Calu3 (cell line): ENCODE measurements around the gene SPNS2. TPM values are rescaled to one million over a fixed set of nuclear protein-coding genes. Genes with fewer than 3 reads are reported as not detected.

ENCODE experiments used
- BruUV-seq: library from RNA; stranded (reverse); fragments of 400-500 nt; replicated peaks from 2 replicates; lab custom pipeline; 2021; lab: Mats Ljungman, UMichigan
- CTCF ChIA-PET: fragments of 300-600 bp; sonication (Branson Sonifier 250); formaldehyde crosslinking; loops from one replicate; lab custom pipeline; 2022; ENCODE audit warnings: antibody characterized with exemption; lab: Charles Lee
- DNase-seq: peaks from one replicate; pipeline ENCODE4 v3.0.0; 2022
- H3K27ac Mint-ChIP-seq: one replicate; pipeline ENCODE4 v1.8.0; 2022; ENCODE audit warnings: mixed read lengths; ENCODE audit not compliant: unreplicated experiment
- H3K27me3 Mint-ChIP-seq: one replicate; pipeline ENCODE4 v1.8.0; 2022; ENCODE audit warnings: mixed read lengths; ENCODE audit not compliant: unreplicated experiment
- H3K36me3 Mint-ChIP-seq: one replicate; pipeline ENCODE4 v1.8.0; 2022; ENCODE audit warnings: mild to moderate bottlenecking, moderate library complexity, mixed read lengths; ENCODE audit not compliant: insufficient read depth, unreplicated experiment
- H3K4me1 Mint-ChIP-seq: one replicate; pipeline ENCODE4 v1.8.0; 2022; ENCODE audit warnings: mild to moderate bottlenecking, low read depth, mixed read lengths; ENCODE audit not compliant: unreplicated experiment
- H3K4me3 Mint-ChIP-seq: one replicate; pipeline ENCODE4 v1.8.0; 2022; ENCODE audit warnings: mild to moderate bottlenecking, low read depth, moderate library complexity, mixed read lengths; ENCODE audit not compliant: unreplicated experiment
- H3K9me3 Mint-ChIP-seq: one replicate; pipeline ENCODE4 v1.8.0; 2022; ENCODE audit warnings: low read depth, mixed read lengths; ENCODE audit not compliant: unreplicated experiment
- intact Hi-C: fragments of 100-400 bp; cut with micrococcal nuclease; formaldehyde crosslinking; loops from one replicate; pipeline ENCODE4 v1.10.0; 2022; ENCODE audit not compliant: unreplicated experiment
- total RNA-seq: library from RNA; stranded (reverse); gene quantifications from 2 replicates; pipeline ENCODE4 v1.2.3, GENCODE V29; 2022
- TF ChIP-seq, protein P1 (sequence below): fragments of 200-600 bp; IDR thresholded peaks from one replicate; pipeline ENCODE4 v1.8.0; 2022; ENCODE audit warnings: antibody characterized with exemption; ENCODE audit not compliant: unreplicated experiment

The SPNS2 gene
- total RNA-seq, 1 experiment from 2014 or later: 63.4 TPM

DNA sequence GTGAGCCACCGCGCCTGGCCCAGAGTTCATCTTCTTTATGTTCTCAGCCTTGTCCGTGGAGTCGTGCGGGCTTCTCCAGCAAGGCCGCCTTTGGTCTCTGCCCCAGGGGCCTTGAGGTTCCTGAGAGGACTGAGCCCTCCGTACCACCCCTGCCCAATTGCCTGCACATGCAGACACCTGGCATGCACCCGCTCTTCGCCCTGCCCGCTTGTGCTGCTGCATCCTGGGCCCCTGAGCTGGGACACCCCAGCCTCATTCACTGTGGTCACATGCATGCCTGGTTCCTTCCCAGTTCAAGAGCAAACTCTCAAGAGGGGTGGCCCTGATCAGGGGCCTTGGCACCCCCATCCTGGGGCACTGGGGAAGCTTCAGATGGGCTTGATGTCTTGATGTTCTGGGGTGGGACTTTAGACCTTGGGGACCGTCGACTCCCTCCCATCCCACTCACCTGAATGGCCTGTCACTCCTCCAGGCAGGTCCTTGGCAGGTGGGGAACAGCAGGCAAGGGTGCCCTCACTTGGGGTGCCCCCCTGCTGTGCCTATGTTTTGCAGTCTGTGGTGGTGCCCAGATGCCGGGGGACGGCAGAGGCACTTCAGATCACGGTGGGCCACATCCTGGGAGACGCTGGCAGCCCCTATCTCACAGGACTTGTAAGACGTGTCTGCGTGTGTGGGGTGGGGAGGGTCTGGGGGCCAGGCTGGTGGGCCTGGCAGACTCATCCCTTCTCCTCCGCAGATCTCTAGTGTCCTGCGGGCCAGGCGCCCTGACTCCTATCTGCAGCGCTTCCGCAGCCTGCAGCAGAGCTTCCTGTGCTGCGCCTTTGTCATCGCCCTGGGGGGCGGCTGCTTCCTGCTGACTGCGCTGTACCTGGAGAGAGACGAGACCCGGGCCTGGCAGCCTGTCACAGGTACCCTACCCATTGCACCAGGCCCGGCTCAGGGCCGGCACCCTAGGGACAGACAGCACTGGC lies 12.7 kb upstream of the SPNS2 start:
- BruUV-seq: no TSS peak
- Mint-ChIP-seq H3K9me3 (no peaks in the 10 kb centered on the region), H3K4me1 (peaks cover 41% of the 10 kb centered on the region), H3K27me3 (no peaks in the 10 kb centered on the region), H3K36me3 (peaks cover 36% of the 10 kb centered on the region), H3K4me3 (no peak overlapping the region), H3K27ac (no peak overlapping the region)
- CTCF ChIA-PET: no interaction called here
- TF ChIP-seq, protein P1, sequence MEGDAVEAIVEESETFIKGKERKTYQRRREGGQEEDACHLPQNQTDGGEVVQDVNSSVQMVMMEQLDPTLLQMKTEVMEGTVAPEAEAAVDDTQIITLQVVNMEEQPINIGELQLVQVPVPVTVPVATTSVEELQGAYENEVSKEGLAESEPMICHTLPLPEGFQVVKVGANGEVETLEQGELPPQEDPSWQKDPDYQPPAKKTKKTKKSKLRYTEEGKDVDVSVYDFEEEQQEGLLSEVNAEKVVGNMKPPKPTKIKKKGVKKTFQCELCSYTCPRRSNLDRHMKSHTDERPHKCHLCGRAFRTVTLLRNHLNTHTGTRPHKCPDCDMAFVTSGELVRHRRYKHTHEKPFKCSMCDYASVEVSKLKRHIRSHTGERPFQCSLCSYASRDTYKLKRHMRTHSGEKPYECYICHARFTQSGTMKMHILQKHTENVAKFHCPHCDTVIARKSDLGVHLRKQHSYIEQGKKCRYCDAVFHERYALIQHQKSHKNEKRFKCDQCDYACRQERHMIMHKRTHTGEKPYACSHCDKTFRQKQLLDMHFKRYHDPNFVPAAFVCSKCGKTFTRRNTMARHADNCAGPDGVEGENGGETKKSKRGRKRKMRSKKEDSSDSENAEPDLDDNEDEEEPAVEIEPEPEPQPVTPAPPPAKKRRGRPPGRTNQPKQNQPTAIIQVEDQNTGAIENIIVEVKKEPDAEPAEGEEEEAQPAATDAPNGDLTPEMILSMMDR: no peak
- intact Hi-C loops: no loop called here
- DNase-seq: no peak

DNA sequence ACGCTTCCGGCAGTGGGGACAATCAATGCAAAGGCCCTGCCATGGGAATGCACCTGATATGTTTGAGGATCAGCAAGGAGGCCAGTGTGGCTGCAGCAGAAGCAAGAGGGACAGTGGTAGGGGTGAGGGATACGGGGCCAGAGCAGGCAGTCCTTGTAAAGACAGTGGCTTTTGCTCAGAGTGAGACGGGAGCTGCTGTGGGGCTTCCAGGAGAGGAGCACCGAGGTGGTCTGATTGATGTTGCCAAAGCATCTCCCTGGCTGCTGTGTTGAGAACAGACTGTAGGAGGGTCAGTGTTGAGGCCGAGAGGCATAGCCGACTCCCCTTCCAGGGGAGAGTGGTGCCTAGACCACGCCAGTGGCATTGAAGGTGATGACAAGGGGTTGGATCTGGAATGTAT lies 11.4 kb upstream of the SPNS2 start:
- no peak overlapping the region for H3K27ac Mint-ChIP-seq
- no peaks in the 10 kb centered on the region for H3K27me3 Mint-ChIP-seq
- no peaks in the 10 kb centered on the region for H3K9me3 Mint-ChIP-seq
- CTCF ChIA-PET: no interaction called here
- no peak for DNase-seq
- no TSS peak for BruUV-seq
- TF ChIP-seq, protein P1: no peak
- H3K4me3 Mint-ChIP-seq: no peak overlapping the region
- peaks cover 39% of the 10 kb centered on the region for H3K4me1 Mint-ChIP-seq
- peaks cover 34% of the 10 kb centered on the region for H3K36me3 Mint-ChIP-seq
- intact Hi-C loops: no loop called here

DNA sequence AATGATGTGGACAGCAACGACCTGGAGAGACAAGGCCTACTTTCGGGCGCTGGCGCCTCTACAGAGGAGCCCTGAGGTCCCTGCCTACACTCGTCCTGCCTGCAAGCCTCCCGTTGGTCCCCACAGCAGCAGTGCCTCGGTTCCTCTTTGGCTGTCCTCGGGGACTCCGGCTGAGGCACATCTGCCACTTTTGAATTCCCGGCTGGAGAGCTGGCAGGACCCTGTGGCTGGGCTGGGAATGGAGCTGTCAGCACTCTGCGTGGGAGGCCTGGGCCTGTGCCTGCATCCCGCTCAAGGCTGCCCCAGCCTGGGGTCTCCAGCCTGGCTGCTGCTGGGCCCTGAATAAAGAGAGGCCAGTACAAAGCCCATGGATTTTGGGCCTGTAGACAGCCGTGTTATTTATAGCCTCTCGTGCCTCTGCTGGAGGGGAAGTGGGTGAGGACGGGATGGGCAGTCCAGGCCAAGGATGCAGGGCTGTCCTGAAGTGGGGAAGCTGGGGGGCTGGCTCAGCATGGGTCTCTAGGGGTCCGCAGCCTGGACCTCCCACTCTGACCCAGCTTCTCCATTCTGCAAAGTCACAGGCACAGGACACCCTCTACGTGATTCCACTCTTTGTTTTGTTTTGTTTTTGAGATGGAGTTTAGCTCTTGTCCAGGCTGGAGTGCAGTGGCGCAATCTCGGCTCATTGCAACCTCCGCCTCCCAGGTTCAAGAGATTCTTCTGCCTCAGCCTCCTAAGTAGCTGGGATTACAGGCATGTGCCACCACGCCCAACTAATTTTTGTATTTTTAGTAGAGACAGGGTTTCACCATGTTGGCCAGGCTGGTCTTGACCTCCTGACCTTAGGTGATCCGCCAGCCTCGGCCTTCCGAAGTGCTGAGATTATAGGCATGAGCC lies 10.6 kb upstream of the SPNS2 start:
- CTCF ChIA-PET: interaction anchor here (0.5 kb wide), 1 partner anchor 294 kb away, joined by 3 read pairs; no protein-coding TSS in a partner anchor
- H3K27ac Mint-ChIP-seq: no peak overlapping the region
- H3K27me3 Mint-ChIP-seq: no peaks in the 10 kb centered on the region
- no peak for DNase-seq
- H3K36me3 Mint-ChIP-seq: peaks cover 34% of the 10 kb centered on the region
- intact Hi-C loops: no loop called here
- no TSS peak for BruUV-seq
- peaks cover 39% of the 10 kb centered on the region for H3K4me1 Mint-ChIP-seq
- H3K9me3 Mint-ChIP-seq: no peaks in the 10 kb centered on the region
- no peak overlapping the region for H3K4me3 Mint-ChIP-seq
- TF ChIP-seq, protein P1: no peak

DNA sequence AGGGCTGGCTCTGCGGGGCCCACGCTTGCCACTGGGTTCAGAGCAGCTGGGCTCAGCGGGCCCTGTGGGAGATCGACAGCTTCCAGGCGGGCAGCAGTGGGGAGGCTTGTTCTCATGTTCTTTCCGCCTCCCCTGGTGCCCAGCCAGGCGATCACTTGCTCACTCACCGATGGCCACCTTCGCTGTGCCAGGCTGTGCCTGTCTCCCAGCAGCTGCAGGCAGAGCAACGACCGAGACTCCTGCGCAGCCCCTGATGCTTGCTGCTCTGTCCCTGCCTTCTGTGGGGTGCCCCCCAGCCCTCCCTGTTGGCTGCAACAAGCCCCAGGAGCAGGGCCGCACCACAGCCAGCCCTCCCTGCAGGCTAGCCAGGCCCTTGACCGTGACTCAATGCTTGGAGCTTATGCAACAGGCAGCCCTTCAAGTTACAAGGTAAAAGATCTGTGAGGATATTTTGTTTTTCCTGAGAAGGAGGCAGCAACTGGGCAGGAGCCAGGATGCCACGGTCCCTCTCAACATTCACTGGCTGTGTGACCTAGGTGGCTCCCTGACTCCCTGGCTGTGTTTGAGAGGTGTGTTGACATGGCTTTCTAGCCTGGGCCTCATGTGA lies 9.6 kb upstream of the SPNS2 start:
- BruUV-seq: no TSS peak
- TF ChIP-seq, protein P1: no peak
- H3K27me3 Mint-ChIP-seq: no peaks in the 10 kb centered on the region
- peaks cover 37% of the 10 kb centered on the region for H3K36me3 Mint-ChIP-seq
- no peak for DNase-seq
- CTCF ChIA-PET: interaction anchor here (0.5 kb wide), 1 partner anchor 295 kb away, joined by 3 read pairs; no protein-coding TSS in a partner anchor
- H3K4me1 Mint-ChIP-seq: peaks cover 39% of the 10 kb centered on the region
- no peak overlapping the region for H3K27ac Mint-ChIP-seq
- intact Hi-C loops: no loop called here
- no peaks in the 10 kb centered on the region for H3K9me3 Mint-ChIP-seq
- no peak overlapping the region for H3K4me3 Mint-ChIP-seq
